Measurements from ENCODE around the gene SLC26A8. TPM values are rescaled to one million over a fixed set of nuclear protein-coding genes. Genes with fewer than 3 reads are reported as not detected.

Gene SLC26A8
- total RNA-seq, 1 experiment from 2014 or later = not detected

GRCh38 chr6:36064770-36065396 is 40.4 kb upstream of the SLC26A8 start:
- Histone ChIP-seq H2AFZ (no peak overlapping the region), H3K9me2 (ENCODE audit: insufficient read depth) (no peaks in the 10 kb centered on the region), H3K4me2 (peak overlapping the region; percentile 37), H3K4me1 (replicated peaks; ENCODE audit: insufficient read depth) (peaks cover 22% of the 10 kb centered on the region), H4K20me1 (ENCODE audit: insufficient read depth) (peaks cover 30% of the 10 kb centered on the region), H3K4me3 (no peak overlapping the region), H3K79me2 (ENCODE audit: low read depth) (peaks cover 96% of the 10 kb centered on the region), H3K9me3 (ENCODE audit: insufficient read depth, low read depth) (no peaks in the 10 kb centered on the region), H3K27ac (peak overlapping the region; percentile 15; the same call in 1 of the 2 replicates), H3K36me3 (ENCODE audit: low read depth) (peaks cover 9% of the 10 kb centered on the region; the same call in 1 of the 2 replicates), H3K27me3 (ENCODE audit: insufficient read depth, low read depth) (no peaks in the 10 kb centered on the region), H3F3A (ENCODE audit: insufficient read depth, low read depth) (peaks cover 6% of the 10 kb centered on the region; the same call in 1 of the 2 replicates)
- TF ChIP-seq EZH2 (IDR thresholded peaks at IDR 0.05; ENCODE audit: low read depth) (no peak), CTCF (conservative IDR thresholded peaks at IDR 0.05) (no peak)
- intact Hi-C loops (cut with micrococcal nuclease; ENCODE audit: unreplicated experiment) = no loop called here
- no TSS peak for BruUV-seq (replicated peaks)
- ChIA-PET CTCF (no interaction called here), POLR2A (ENCODE audit: unreplicated experiment) (no interaction called here)
- DNase-seq = no peak

DNA sequence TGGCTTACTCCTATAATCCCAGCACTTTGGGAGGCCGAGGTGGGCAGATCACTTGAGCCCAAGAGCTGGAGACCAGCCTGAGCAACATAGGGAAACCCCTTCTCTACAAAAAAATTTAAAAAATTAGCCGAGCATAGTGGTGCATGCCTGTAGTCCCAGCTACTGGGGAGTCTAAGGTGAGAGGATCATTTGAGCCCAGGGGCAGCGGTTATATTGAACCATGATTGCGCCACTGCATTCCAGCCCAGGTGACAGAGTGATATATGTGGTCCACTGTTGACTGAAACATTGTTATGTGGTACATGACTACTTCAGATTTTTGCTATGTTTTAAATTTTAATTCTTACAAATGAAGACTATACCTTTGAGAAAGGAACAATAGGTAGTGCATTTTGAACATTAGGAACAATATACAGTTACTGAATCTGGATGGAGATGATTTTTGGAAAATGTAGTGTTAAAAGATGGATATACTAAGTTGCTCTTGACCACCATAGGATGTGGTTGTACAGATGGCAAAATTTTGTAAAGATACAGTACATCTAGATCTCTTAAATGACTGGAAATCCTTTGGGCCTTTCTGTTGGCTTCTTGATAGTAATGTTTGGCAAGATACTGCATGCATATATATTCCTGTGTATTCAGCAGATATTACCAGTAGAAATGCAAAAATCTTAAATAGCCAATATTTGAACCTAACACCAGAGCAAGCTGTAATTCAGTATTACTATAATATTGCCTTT is 39.0 kb upstream of the SLC26A8 start:
- Histone ChIP-seq H3K27ac (no peak overlapping the region), H3K4me1 (replicated peaks; ENCODE audit: insufficient read depth) (peaks cover 22% of the 10 kb centered on the region), H3F3A (ENCODE audit: insufficient read depth, low read depth) (peaks cover 6% of the 10 kb centered on the region; the same call in 1 of the 2 replicates), H3K4me3 (no peak overlapping the region), H3K36me3 (ENCODE audit: low read depth) (peaks cover 16% of the 10 kb centered on the region; the same call in 1 of the 2 replicates), H3K9me2 (ENCODE audit: insufficient read depth) (no peaks in the 10 kb centered on the region), H3K27me3 (ENCODE audit: insufficient read depth, low read depth) (no peaks in the 10 kb centered on the region), H4K20me1 (ENCODE audit: insufficient read depth) (peaks cover 30% of the 10 kb centered on the region), H3K9me3 (ENCODE audit: insufficient read depth, low read depth) (no peaks in the 10 kb centered on the region), H3K79me2 (ENCODE audit: low read depth) (peaks cover 94% of the 10 kb centered on the region), H3K4me2 (no peak overlapping the region), H2AFZ (no peak overlapping the region)
- DNase-seq = no peak
- ChIA-PET CTCF (no interaction called here), POLR2A (ENCODE audit: unreplicated experiment) (no interaction called here)
- intact Hi-C loops (cut with micrococcal nuclease; ENCODE audit: unreplicated experiment) = no loop called here
- TF ChIP-seq CTCF (conservative IDR thresholded peaks at IDR 0.05) (no peak), EZH2 (IDR thresholded peaks at IDR 0.05; ENCODE audit: low read depth) (no peak)
- BruUV-seq (replicated peaks) = no TSS peak

DNA sequence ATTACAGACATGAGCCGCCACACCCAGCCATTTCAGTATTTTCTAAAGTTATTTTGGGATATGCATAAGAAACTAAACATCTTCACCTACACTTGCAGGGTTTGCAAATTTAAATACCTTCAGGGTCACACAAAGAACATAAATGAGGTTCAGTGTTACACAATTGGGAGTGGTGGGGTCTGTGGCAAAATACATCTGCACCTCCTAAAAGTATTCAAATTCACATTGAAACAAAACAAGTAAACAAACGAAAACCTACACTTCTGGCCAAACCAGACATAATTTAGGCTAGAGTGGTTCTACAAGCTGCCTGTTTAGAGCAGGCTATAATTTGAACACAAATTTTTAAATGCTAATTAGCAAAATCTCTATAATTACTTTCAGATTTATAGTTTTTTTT is 37.8 kb upstream of the SLC26A8 start:
- Histone ChIP-seq H3K4me3 (no peak overlapping the region), H3K36me3 (ENCODE audit: low read depth) (peaks cover 16% of the 10 kb centered on the region; the same call in 1 of the 2 replicates), H3K79me2 (ENCODE audit: low read depth) (peaks cover 94% of the 10 kb centered on the region), H3K4me1 (replicated peaks; ENCODE audit: insufficient read depth) (peaks cover 22% of the 10 kb centered on the region), H3K27me3 (ENCODE audit: insufficient read depth, low read depth) (no peaks in the 10 kb centered on the region), H3K27ac (no peak overlapping the region), H4K20me1 (ENCODE audit: insufficient read depth) (peaks cover 29% of the 10 kb centered on the region), H3F3A (ENCODE audit: insufficient read depth, low read depth) (peaks cover 6% of the 10 kb centered on the region; the same call in 1 of the 2 replicates), H3K9me3 (ENCODE audit: insufficient read depth, low read depth) (no peaks in the 10 kb centered on the region), H3K9me2 (ENCODE audit: insufficient read depth) (no peaks in the 10 kb centered on the region), H2AFZ (no peak overlapping the region), H3K4me2 (no peak overlapping the region)
- intact Hi-C loops (cut with micrococcal nuclease; ENCODE audit: unreplicated experiment) = no loop called here
- no TSS peak for BruUV-seq (replicated peaks)
- no peak for DNase-seq
- CTCF ChIA-PET = interaction anchor here (0.7 to 1.0 kb wide), 2 partner anchors 24 to 359 kb away, joined by 3 to 6 read pairs; no protein-coding TSS in a partner anchor
- POLR2A ChIA-PET (ENCODE audit: unreplicated experiment) = no interaction called here
- TF ChIP-seq CTCF (conservative IDR thresholded peaks at IDR 0.05) = no peak
- no peak for TF ChIP-seq EZH2 (IDR thresholded peaks at IDR 0.05; ENCODE audit: low read depth)
